Astrocyte (in vitro differentiated cells and primary cell): ENCODE measurements around the gene SPRR2E.

Source experiments
- CTCF ChIP-seq: IDR thresholded peaks from 2 replicates; pipeline ENCODE4 v1.5.1; 2011; ENCODE audit warnings: low read depth, mild to moderate bottlenecking, inconsistent platforms, low read length, moderate library complexity; ENCODE audit not compliant: insufficient read depth
- EZH2 ChIP-seq: IDR thresholded peaks from 2 replicates; pipeline ENCODE4 v1.6.1; 2012; ENCODE audit warnings: mild to moderate bottlenecking, low read length, inconsistent platforms; ENCODE audit not compliant: insufficient read depth

- TF ChIP-seq CTCF: no peak
- no peak for TF ChIP-seq EZH2
Observed at GRCh38 chr1:153113416-153113815, 19.1 kb upstream of the SPRR2E start, which contains the start of gene SPRR2F.
